OCI-LY3 (cell line): ENCODE measurements around the gene PCDHGB3.
"Not testable (repeated sequence)": the region's sequence is repeated elsewhere in the genome, so short reads cannot be mapped to it uniquely, and the experiment has no call there.

ENCODE experiments used
- H2AFZ ChIP-seq: fragments of 200-600, 300-600 bp; shearing (Covaris generic); 2 replicates; pipeline ENCODE4 v1.6.0; 2014; ENCODE audit warnings: antibody characterized with exemption, low read depth, low read length
- H3K27ac ChIP-seq: fragments of 200-600, 300-600 bp; sonication (generic); 2 replicates; pipeline ENCODE4 v1.5.1; 2014; ENCODE audit warnings: mild to moderate bottlenecking, low read length, moderate library complexity, mixed read lengths
- H3K27me3 ChIP-seq: fragments of 200-600, 300-600 bp; sonication (generic); 2 replicates; pipeline ENCODE4 v1.6.1; 2014; ENCODE audit warnings: low read depth, low read length, mixed read lengths
- H3K36me3 ChIP-seq: fragments of 200-600, 300-600 bp; sonication (generic); replicated peaks from 2 replicates; pipeline ENCODE3; 2014; ENCODE audit warnings: low read depth, low read length, mixed read lengths
- H3K4me1 ChIP-seq: fragments of 300-600, 200-600 bp; sonication (generic); 2 replicates; pipeline ENCODE4 v1.6.1; 2014; ENCODE audit warnings: low read length, mixed read lengths
- H3K4me2 ChIP-seq: fragments of 200-600, 300-600 bp; sonication (generic); 2 replicates; pipeline ENCODE4 v1.6.1; 2014; ENCODE audit warnings: low read length, mixed read lengths
- H3K4me3 ChIP-seq: fragments of 300-600, 200-600 bp; sonication (generic); 2 replicates; pipeline ENCODE4 v1.5.1; 2014; ENCODE audit warnings: antibody characterized with exemption, mild to moderate bottlenecking, low read length, moderate library complexity
- H3K79me2 ChIP-seq: fragments of 300-600, 200-600 bp; shearing (Covaris generic); 2 replicates; pipeline ENCODE4 v1.6.1; 2014; ENCODE audit warnings: mild to moderate bottlenecking, low read length, mixed read lengths
- H3K9ac ChIP-seq: fragments of 300-600, 200-600 bp; shearing (Covaris generic); 2 replicates; pipeline ENCODE4 v1.6.0; 2014; ENCODE audit warnings: mild to moderate bottlenecking, low read length, moderate library complexity
- H3K9me3 ChIP-seq: fragments of 200-600, 300-600 bp; shearing (Covaris generic); 2 replicates; pipeline ENCODE4 v1.6.1; 2014; ENCODE audit warnings: low read length, mixed read lengths; ENCODE audit not compliant: insufficient read depth
- H4K20me1 ChIP-seq: fragments of 200-600, 300-600 bp; sonication (generic); 2 replicates; pipeline ENCODE4 v1.6.1; 2016; ENCODE audit warnings: low read length, mixed read lengths; ENCODE audit not compliant: insufficient read depth
- EZH2phosphoT487 ChIP-seq: fragments of 200-600 bp; shearing (Covaris generic); IDR thresholded peaks from 2 replicates; pipeline ENCODE4 v1.6.1; 2018; ENCODE audit warnings: antibody characterized with exemption, mixed run types, low read depth
- TF ChIP-seq, protein P1 (sequence below): fragments of 200-600, 300-600 bp; sonication (generic); IDR thresholded peaks from 2 replicates; pipeline ENCODE4 v1.5.1; 2014; ENCODE audit warnings: antibody characterized with exemption, low read length, low read depth

The PCDHGB3 gene

DNA sequence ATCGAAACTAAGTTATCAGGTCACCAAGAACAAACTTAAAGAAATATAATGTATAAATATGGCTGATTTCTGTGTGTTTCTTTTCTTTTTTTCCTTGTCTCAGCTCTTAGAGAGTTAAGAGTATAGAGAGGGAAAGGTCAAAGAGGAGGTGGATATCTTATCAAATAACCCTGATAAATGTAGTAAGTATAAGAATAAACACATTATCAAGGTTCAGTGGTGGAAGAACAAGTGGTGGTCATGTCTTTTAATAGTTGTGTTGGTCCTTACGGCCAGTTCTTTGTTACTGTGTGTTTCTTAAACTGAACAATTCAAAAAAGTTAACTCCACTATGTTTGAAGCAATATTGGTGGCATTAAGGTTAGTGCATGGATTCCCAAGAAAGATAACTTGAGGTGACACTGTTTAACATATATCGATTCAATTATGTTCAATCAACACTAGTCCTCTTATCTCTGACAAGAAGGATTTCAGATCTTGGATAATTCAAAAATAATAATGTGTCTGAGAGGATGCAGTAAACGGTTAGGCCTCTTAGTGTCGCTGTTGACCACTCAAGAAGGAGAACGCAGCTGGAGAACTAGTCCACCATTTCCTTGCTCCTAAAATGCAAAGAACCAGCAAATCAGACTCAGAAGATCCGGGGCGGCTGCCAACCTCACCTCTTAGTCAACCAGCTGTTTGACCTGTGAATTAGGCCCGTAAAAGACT, 26.6 kb upstream of the PCDHGB3 start, which contains the start of gene PCDHGA3:
Gene PCDHGA3 (plus strand): TSS at position 588 of the 711 bp plus-strand sequence. CDS start 205 bp downstream, outside the sequence.
- Histone ChIP-seq H3K4me2 (no peak within 1 kb of the TSS), H2AFZ (no peak within 1 kb of the TSS), H3K4me3 (no peak within 1 kb of the TSS), H3K27me3 (no peaks in the 10 kb centered on the region), H3K36me3 (no peaks in the 10 kb centered on the region), H3K27ac (no peak within 1 kb of the TSS), H3K9me3 (no peaks in the 10 kb centered on the region), H3K79me2 (no peaks in the 10 kb centered on the region), H3K4me1 (no peaks in the 10 kb centered on the region), H4K20me1 (no peaks in the 10 kb centered on the region), H3K9ac (no peak within 1 kb of the TSS)
- TF ChIP-seq, protein P1, sequence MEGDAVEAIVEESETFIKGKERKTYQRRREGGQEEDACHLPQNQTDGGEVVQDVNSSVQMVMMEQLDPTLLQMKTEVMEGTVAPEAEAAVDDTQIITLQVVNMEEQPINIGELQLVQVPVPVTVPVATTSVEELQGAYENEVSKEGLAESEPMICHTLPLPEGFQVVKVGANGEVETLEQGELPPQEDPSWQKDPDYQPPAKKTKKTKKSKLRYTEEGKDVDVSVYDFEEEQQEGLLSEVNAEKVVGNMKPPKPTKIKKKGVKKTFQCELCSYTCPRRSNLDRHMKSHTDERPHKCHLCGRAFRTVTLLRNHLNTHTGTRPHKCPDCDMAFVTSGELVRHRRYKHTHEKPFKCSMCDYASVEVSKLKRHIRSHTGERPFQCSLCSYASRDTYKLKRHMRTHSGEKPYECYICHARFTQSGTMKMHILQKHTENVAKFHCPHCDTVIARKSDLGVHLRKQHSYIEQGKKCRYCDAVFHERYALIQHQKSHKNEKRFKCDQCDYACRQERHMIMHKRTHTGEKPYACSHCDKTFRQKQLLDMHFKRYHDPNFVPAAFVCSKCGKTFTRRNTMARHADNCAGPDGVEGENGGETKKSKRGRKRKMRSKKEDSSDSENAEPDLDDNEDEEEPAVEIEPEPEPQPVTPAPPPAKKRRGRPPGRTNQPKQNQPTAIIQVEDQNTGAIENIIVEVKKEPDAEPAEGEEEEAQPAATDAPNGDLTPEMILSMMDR: no peak
- TF ChIP-seq EZH2phosphoT487: no peak

DNA sequence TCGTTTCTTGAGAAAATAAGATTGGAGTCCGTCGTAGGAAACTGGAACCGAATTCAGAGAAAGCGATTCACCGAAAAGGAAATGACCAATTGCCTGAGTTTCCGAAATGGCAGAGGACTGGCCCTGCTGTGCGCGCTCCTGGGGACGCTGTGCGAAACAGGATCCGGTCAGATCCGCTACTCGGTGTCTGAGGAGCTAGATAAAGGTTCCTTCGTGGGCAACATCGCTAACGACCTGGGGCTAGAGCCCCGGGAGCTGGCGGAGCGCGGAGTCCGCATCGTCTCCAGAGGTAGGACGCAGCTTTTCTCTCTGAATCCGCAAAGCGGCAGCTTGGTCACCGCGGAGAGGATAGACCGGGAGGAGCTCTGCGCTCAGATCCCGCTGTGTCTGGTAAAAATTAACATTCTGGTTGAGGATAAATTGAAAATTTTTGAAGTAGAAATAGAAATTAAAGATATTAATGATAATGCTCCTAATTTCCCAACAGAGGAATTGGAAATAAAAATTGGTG, 26.0 kb upstream of the PCDHGB3 start:
- Histone ChIP-seq H2AFZ (no peak overlapping the region), H3K9me3 (no peaks in the 10 kb centered on the region), H3K27me3 (no peaks in the 10 kb centered on the region), H3K9ac (no peak overlapping the region), H3K4me3 (no peak overlapping the region), H3K27ac (no peak overlapping the region), H3K4me1 (no peaks in the 10 kb centered on the region), H3K4me2 (no peak overlapping the region), H3K79me2 (no peaks in the 10 kb centered on the region), H3K36me3 (no peaks in the 10 kb centered on the region), H4K20me1 (no peaks in the 10 kb centered on the region)
- TF ChIP-seq EZH2phosphoT487: no peak
- TF ChIP-seq, protein P1: no peak

DNA sequence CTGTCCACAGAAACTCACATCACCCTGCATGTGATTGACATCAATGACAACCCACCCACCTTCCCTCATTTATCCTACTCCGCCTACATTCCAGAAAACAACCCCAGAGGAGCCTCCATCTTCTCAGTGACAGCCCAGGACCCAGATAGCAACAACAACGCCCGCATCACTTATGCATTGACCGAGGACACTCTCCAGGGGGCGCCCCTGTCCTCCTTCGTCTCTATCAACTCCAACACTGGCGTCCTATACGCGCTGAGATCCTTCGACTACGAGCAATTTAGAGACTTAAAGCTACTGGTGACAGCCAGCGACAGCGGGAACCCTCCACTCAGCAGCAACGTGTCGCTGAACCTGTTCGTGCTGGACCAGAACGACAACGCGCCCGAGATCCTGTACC, 24.7 kb upstream of the PCDHGB3 start:
- H3K9ac ChIP-seq: no peak overlapping the region
- no peaks in the 10 kb centered on the region for H3K79me2 ChIP-seq
- H4K20me1 ChIP-seq: no peaks in the 10 kb centered on the region
- no peaks in the 10 kb centered on the region for H3K36me3 ChIP-seq
- no peak overlapping the region for H2AFZ ChIP-seq
- H3K27me3 ChIP-seq: no peaks in the 10 kb centered on the region
- TF ChIP-seq, protein P1: no peak
- TF ChIP-seq EZH2phosphoT487: no peak
- H3K4me1 ChIP-seq: no peaks in the 10 kb centered on the region
- H3K4me3 ChIP-seq: no peak overlapping the region
- H3K4me2 ChIP-seq: no peak overlapping the region
- no peak overlapping the region for H3K27ac ChIP-seq
- no peaks in the 10 kb centered on the region for H3K9me3 ChIP-seq

DNA sequence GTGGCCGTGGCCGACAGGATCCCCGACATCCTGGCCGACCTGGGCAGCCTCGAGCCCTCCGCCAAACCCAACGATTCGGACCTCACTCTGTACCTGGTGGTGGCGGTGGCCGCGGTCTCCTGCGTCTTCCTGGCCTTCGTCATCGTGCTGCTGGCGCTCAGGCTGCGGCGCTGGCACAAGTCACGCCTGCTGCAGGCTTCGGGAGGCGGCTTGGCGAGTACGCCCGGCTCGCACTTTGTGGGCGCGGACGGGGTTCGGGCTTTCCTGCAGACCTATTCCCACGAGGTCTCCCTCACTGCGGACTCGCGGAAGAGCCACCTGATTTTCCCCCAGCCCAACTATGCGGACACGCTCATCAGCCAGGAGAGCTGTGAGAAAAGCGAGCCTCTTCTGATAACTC, 24.0 kb upstream of the PCDHGB3 start:
- H3K79me2 ChIP-seq, H3K9ac ChIP-seq, H3K4me2 ChIP-seq, H3K27ac ChIP-seq, H2AFZ ChIP-seq, H3K4me1 ChIP-seq, H3K36me3 ChIP-seq, H3K4me3 ChIP-seq, H3K9me3 ChIP-seq, H4K20me1 ChIP-seq, H3K27me3 ChIP-seq: not testable (repeated sequence)
